Stimulated activated CD4-positive, alpha-beta T cell treated with anti-CD3 and anti-CD28 coated beads, Interleukin-1b, Interleukin-23, amount 100 ng/mL, for 24 hours (primary cell): ENCODE results near the gene ATXN1.

Experiments
- DNase-seq, 4 experiments: peaks; one replicate each; pipeline ENCODE4 v3.0.0-alpha.2; 2020; ENCODE audit warnings: low read depth in 4 of 4, low spot score in 1 of 4

The ATXN1 gene

DNA sequence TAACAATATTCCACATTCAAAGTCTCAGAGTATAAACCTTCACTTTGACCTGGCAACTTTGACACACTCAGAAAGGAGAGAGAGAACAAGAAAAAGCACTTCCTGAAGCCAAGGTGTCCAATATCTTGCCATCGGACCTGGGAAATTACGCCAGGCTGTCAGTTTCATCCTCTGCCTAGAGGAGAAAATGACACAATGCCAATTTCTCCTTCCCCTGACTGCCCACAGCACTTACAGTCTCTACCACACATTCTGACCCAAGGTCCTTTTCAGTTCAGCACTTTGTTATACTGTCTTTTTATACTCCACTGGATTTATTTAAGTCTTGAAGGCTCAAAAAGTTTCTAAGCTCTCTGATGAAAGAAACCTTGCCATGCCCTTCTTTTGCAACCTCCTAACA lies 272.4 kb downstream of the ATXN1 start:
- no peak for DNase-seq

- DNase-seq: no peak
Observed at GRCh38 chr6:16487996-16488674, 273.1 kb downstream of the ATXN1 start.

GRCh38 chr6:16486661-16487060 lies 274.6 kb downstream of the ATXN1 start:
- DNase-seq: peak in 1 of 4 experiments; percentile 33

DNA sequence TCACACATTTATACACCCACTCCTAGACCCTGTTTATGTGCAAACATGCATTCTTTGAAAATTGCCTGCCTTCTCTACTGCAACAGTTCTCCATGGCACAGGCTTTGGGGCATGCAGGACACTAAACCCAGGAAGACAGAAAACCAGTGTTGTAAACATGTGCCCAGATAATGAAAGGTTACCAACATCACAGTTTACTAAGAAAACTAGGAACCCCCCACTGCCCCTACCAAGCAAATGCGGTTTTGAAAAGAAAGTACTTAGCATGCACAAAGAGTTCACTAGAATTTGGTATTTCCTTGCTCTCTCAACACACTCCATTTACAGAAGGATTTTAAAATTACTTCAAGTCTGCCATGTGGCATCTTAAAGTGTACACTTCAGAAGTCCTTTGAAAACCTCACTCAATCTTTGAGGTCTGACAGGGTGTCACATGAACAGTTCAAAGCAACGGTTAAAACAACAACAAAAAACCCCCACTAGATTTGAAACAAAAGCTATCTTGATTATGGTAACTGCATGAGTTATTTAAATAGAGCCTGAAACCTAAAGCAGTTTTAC lies 277.9 kb downstream of the ATXN1 start:
- no peak for DNase-seq

DNA sequence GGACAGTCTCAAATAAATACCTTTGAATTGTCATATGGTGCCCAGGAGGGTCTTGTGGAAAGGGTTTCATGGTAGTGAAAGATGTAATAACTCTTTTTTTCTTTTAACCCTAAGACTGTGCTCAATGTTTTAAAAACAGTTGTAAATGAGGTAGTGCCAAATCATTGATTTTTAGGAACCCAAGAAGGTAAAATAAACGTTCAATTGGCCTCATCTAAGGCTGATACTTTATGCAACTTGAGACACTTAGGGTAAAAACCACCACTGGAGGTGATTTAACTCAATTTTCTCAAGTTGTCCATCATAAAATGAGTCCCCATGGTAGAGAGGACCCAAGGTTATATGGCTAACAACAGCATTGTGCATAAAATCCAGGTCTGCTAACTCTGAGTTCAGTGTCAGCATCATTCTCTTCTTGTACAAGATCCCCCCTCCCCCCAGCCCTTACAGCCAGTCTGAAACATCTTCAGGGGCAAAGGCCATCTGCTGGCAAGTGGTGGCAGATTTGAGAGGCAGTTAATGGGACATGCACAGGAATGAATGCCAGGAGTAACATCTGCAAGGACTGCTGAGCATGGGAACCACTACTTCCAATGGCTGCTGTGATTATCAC lies 278.5 kb downstream of the ATXN1 start:
- DNase-seq: no peak

DNA sequence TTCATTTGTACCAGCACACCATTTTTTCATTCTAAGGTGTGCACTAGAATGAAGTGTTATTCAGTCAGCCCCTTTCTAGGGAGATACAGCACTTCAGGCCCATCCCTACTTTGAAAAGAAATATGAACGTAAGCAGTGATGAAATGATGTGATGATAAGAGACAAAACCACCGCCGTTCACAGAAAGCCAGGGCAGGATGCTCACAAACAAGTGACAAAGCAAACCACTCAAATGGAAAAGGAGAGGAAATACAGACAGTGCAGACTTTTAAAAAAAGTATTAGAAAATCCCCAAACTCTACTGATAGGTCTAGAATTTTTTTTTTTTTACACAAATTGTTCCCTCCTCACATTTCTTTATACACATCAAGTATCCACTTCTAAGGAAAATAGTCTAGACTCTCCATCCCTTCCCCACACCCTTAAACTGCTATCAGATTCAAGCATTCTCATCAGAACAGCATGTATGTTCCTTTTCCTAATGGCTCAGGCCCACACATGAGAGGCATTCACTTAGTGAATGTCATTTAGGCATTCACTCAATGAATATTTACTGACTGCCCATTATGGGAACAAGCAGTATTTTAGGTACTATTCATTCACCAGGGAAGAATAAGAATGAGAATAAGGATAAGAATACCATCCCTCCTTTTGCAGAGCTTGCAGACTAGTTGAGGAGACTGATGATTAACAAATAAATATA lies 279.4 kb downstream of the ATXN1 start:
- peak in 1 of 4 experiments; percentile 23 for DNase-seq

- no peak for DNase-seq
Observed at GRCh38 chr6:16480763-16481560, 280.3 kb downstream of the ATXN1 start.

- no peak for DNase-seq
Observed at GRCh38 chr6:16477367-16478149, 283.7 kb downstream of the ATXN1 start.

- DNase-seq: no peak
Observed at GRCh38 chr6:16476861-16477260, 284.4 kb downstream of the ATXN1 start.

- no peak for DNase-seq
Observed at GRCh38 chr6:16475494-16475781, 285.8 kb downstream of the ATXN1 start.

DNA sequence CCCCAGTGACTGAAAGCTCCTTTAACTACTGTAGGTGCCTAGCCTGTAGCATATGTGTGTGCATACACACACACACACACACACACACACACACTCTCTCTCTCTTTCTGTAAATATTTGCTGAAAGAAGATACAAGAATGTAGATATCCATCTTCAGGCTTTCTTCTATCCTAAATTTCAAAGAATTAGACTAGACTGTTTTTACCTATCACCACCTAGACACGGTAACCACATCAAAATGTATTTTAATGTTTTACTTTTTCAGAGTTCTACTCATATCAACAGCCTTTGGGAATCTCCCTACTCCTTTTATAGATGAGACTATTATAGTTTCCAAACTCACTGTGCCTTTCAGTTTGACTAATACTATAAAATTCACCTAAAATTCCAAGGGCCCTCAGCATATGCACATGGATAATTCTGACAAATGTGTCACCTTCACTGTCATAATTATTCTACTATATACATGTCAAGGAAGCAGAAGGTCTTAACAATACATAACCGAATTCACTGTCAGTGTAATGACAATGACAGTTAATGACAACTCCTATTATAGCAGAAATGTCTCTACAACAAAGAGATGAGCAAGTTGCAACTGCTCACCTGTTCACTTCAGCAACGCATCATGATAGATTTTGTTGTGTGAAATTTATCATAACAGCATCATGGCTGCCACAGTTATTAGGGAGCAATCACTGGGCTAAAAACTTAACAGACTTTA lies 286.3 kb downstream of the ATXN1 start:
- no peak for DNase-seq

- no peak for DNase-seq
Observed at GRCh38 chr6:16473908-16474771, 287.1 kb downstream of the ATXN1 start.

DNA sequence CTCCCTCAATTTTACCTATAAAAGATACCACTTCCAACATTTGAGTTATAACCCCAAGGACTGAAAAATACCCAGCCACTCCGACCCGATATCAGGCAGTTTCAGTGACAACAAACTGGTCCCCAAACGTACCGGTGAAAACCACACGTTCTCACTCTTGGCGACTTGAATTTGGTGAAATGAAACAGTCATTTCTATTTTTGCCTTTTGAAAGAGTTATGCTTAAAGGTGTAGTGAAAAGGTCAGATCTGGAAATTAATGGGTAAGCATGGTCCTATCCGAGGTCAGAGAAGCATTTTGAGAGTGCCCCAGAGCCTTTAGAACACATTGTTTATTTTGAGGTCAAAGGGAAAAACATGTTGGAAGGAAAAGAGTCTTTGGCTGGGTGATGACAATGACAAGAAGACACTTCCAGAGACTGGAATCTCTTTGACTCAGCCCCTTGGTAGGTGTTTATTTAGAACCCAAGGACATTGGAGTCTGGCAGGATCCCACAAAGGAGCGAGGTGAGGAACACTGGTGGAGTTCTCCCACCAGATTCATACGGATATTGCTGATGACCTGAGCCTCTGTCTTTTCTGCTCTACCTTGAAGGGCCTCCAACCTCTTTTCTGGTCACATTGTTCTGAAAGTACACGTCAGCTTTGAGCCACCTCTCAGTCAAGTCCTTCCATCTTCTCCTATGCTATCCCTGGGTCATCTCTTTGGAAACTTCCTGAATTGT lies 287.9 kb downstream of the ATXN1 start:
- DNase-seq: no peak

DNA sequence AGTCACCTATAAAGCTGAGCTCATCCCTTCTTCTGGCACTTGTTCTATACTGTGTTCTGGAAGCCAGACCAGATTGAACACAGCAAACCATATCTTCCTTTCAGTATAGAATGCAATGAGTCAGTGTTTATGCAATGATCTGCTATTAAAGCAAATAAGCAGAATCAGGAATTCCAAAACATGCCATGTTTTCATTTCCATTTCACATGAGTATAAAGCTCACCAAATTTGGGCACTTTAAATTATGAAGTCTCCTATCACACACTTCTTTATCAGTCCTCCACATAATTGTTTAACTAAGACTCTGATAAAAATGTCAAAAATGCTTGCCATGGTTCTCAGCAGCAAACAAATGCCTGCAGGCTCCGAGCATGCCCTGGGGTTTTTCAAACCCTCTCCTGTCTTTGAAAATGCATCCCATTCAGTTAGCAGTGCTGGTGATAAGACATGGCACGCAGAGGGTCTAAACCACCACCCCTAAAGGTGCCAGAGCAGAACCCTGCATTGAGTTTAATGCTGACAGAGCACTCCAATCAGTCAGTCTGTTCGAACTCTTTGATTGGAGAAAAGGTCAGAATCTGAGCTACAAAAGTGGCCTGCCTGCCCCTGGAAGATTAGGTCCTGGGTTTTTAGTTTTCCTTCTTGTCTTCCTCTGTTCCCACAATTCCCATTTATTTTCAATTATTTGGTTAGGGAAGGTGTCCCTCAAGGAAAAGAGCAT lies 288.8 kb downstream of the ATXN1 start:
- DNase-seq: no peak

GRCh38 chr6:16471910-16472297 lies 289.4 kb downstream of the ATXN1 start:
- no peak for DNase-seq

DNA sequence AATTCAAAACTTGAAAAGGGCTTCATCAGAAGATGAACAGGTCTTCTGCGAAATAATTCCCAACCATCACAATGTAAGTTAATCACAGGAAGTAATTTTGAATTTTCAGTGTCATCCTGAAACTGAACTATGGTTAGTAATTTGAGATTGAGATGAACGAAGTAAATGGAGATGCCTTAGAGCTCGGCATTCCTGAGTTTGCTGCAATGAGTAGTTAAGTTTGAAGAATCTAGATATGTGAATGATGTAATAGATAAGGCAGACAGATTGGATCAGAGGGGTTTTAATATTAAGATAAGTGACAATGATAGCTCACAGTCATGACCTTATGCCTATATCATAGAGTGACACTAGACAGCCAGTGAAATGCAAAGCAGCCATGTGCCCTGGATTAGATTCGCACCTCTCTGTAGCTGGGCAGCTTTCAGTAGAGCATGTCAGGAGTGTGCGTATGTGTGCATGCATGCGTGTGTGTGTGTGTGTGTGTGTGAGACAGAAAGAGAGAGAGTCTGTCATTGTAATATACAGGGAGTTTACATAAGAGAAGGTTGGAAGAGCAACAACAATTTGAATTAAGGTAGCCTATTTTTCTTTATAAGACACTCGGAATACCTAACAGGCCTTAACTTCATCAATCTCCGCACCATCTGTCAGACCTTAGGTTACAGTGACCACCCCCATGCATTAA lies 289.9 kb downstream of the ATXN1 start:
- no peak for DNase-seq

GRCh38 chr6:16470502-16471221 lies 290.6 kb downstream of the ATXN1 start:
- DNase-seq: no peak
